ENCODE results near the gene FXN. TPM values are rescaled to one million over a fixed set of nuclear protein-coding genes. Genes with fewer than 3 reads are reported as not detected.

Gene FXN
- total RNA-seq, 6 experiments from 2014 or later = 12.5 to 30.4 (median 24.7) TPM

GRCh38 chr9:69145144-69145715 lies 109.7 kb downstream of the FXN start:
- Histone ChIP-seq H3K27me3 (no peaks in the 10 kb centered on the region), H3K4me1 (peaks cover 0 to 10% (median 1%) of the 10 kb centered on the region in 4 donors), H3K36me3 (no peaks in the 10 kb centered on the region), H3K9me3 (no peaks in the 10 kb centered on the region), H3K27ac (no peak overlapping the region), H3K4me3 (no peak overlapping the region)
- no peak for TF ChIP-seq POLR2A (IDR thresholded peaks at IDR 0.05)
- no peak for TF ChIP-seq CTCF (IDR thresholded peaks at IDR 0.05)
- DNase-seq = no peak
- 90% methylated on average over 7 of the region's 8 CpGs for WGBS (ENCODE audit: insufficient coverage, low coverage, low lambda C conversion rate, missing lambda C conversion rate)
- intact Hi-C loops (cut with DNase I) = no loop called here
- ATAC-seq = no peak

- Histone ChIP-seq H3K36me3 (no peaks in the 10 kb centered on the region), H3K4me3 (no peak overlapping the region), H3K4me1 (peaks cover 2 to 18% (median 5%) of the 10 kb centered on the region in 4 donors), H3K9me3 (no peaks in the 10 kb centered on the region), H3K27me3 (no peaks in the 10 kb centered on the region), H3K27ac (no peak overlapping the region)
- intact Hi-C loops (cut with DNase I) = no loop called here
- WGBS (ENCODE audit: insufficient coverage, low coverage, low lambda C conversion rate, missing lambda C conversion rate) = 77% methylated on average over 10 of the region's 11 CpGs
- DNase-seq (peak in 1 of 3 donors; percentile 53), ATAC-seq (peak; percentile 34 to 67 (median 48))
- no peak for TF ChIP-seq CTCF (IDR thresholded peaks at IDR 0.05)
- TF ChIP-seq POLR2A (IDR thresholded peaks at IDR 0.05) = no peak
Measured at GRCh38 chr9:69147041-69147834, 111.7 kb downstream of the FXN start.

- Histone ChIP-seq H3K4me1 (peaks cover 2 to 30% (median 15%) of the 10 kb centered on the region in 4 donors), H3K27ac (no peak overlapping the region), H3K9me3 (no peaks in the 10 kb centered on the region), H3K27me3 (no peaks in the 10 kb centered on the region), H3K36me3 (no peaks in the 10 kb centered on the region), H3K4me3 (no peak overlapping the region)
- 27% methylated on average over 7 of the region's 7 CpGs for WGBS (ENCODE audit: insufficient coverage, low coverage, low lambda C conversion rate, missing lambda C conversion rate)
- TF ChIP-seq POLR2A (IDR thresholded peaks at IDR 0.05) = no peak
- TF ChIP-seq CTCF (IDR thresholded peaks at IDR 0.05) = no peak
- ATAC-seq (peak in 1 of 4 donors; percentile 6), DNase-seq (no peak)
- intact Hi-C loops (cut with DNase I) = no loop called here
Measured at GRCh38 chr9:69149321-69149807, 113.8 kb downstream of the FXN start.

Small RNA genes lying within 50 kb of the gene (small RNA-seq; reads per million reads assigned to genes)
- gene AL162730.1 = 0 reads per million in 2 experiments

Other genes with a start within 250 kb of the FXN start
- not detected for gene PRKACG, start 21.6 kb upstream of the FXN start, total RNA-seq
- gene TJP2, start 138.5 kb downstream of the FXN start, total RNA-seq = 100 to 1,000 TPM in 1 of 6 experiments, 10 to 100 TPM in 5; 62.0 to 129 (median 81.7) TPM